ENCODE measurements around the gene PLEKHM2.

GRCh38 chr1:15717418-15718125, 33.5 kb downstream of the PLEKHM2 start:
- TF ChIP-seq CTCF (IDR thresholded peaks at IDR 0.05; ENCODE audit: control extremely low read depth in 1 of 3, insufficient read depth in 1 of 3, low read depth in 1 of 3, low read length in 3 of 3) (no peak), FOSL1 (IDR thresholded peaks at IDR 0.05; ENCODE audit: insufficient read depth, low read depth, low read length) (no peak), YY1 (IDR thresholded peaks at IDR 0.05; ENCODE audit: low read depth, low read length) (no peak), EZH2 (IDR thresholded peaks at IDR 0.05; ENCODE audit: low read depth, low read length, severe bottlenecking) (no peak), TAF1 (IDR thresholded peaks at IDR 0.05; ENCODE audit: low read depth, low read length) (no peak), MAFK (IDR thresholded peaks at IDR 0.05; ENCODE audit: low read depth, low read length) (no peak), POLR2A (IDR thresholded peaks at IDR 0.05; ENCODE audit: control extremely low read depth in 1 of 2, low read depth in 2 of 2, low read length in 2 of 2) (no peak), JUN (IDR thresholded peaks at IDR 0.05; ENCODE audit: low read depth, low read length) (no peak), ZNF274 (IDR thresholded peaks at IDR 0.05; ENCODE audit: borderline replicate concordance, extremely low read depth, low read length) (no peak), HDAC6 (IDR thresholded peaks at IDR 0.05; ENCODE audit: low read depth, low read length) (no peak)

All from H1 (cell line).